Loucy (cell line): ENCODE results near the gene MEFV.

Experiments used
- H2AFZ ChIP-seq: fragments of 200-600 bp; sonication (generic); 2 replicates; pipeline ENCODE4 v1.6.0; 2016; ENCODE audit warnings: antibody characterized with exemption, mild to moderate bottlenecking, low read length, moderate library complexity
- H3F3A ChIP-seq: fragments of 200-600 bp; 2 replicates; pipeline ENCODE4 v1.6.0; 2016; ENCODE audit warnings: antibody characterized with exemption, low read depth, mild to moderate bottlenecking
- H3K27me3 ChIP-seq: fragments of 200-600 bp; sonication (generic); 2 replicates; pipeline ENCODE4 v1.6.1; 2014; ENCODE audit warnings: low read length, mild to moderate bottlenecking; ENCODE audit not compliant: insufficient read depth, poor library complexity, severe bottlenecking
- H3K36me3 ChIP-seq: fragments of 200-600 bp; sonication (generic); 2 replicates; pipeline ENCODE4 v1.6.1; 2016; ENCODE audit warnings: low read length; ENCODE audit not compliant: insufficient read depth
- H3K4me1 ChIP-seq: fragments of 200-600 bp; sonication (generic); 2 replicates; pipeline ENCODE4 v1.5.1; 2014; ENCODE audit warnings: low read length, mild to moderate bottlenecking; ENCODE audit not compliant: insufficient read depth, poor library complexity, severe bottlenecking
- H3K4me2 ChIP-seq: fragments of 200-600 bp; sonication (generic); 2 replicates; pipeline ENCODE4 v1.6.0; 2014; ENCODE audit warnings: antibody characterized with exemption, low read length, low read depth, mild to moderate bottlenecking; ENCODE audit not compliant: poor library complexity, severe bottlenecking
- H3K4me3 ChIP-seq: fragments of 200-600 bp; sonication (generic); 2 replicates; pipeline ENCODE4 v1.5.1; 2014; ENCODE audit warnings: low read length, mild to moderate bottlenecking, mixed read lengths; ENCODE audit not compliant: poor library complexity, severe bottlenecking
- H3K79me2 ChIP-seq: fragments of 200-600 bp; sonication (generic); 2 replicates; pipeline ENCODE4 v1.6.1; 2014; ENCODE audit warnings: low read length; ENCODE audit not compliant: insufficient read depth
- H3K9ac ChIP-seq: fragments of 200-600 bp; sonication (generic); 2 replicates; pipeline ENCODE4 v1.6.0; 2014; ENCODE audit warnings: mild to moderate bottlenecking, low read depth, low read length, moderate library complexity; ENCODE audit not compliant: poor library complexity, severe bottlenecking
- H3K9me2 ChIP-seq: fragments of 200-600 bp; sonication (generic); replicated peaks from 2 replicates; pipeline ENCODE4 v1.6.1; 2016; ENCODE audit warnings: low read depth, low read length, mixed read lengths
- H3K9me3 ChIP-seq: fragments of 200-600 bp; sonication (generic); 2 replicates; pipeline ENCODE4 v1.6.1; 2014; ENCODE audit warnings: mild to moderate bottlenecking, antibody characterized with exemption, low read length, low read depth; ENCODE audit not compliant: insufficient read depth
- H4K20me1 ChIP-seq: fragments of 200-600 bp; sonication (generic); 2 replicates; pipeline ENCODE4 v1.6.0; 2014; ENCODE audit warnings: antibody characterized with exemption, low read length, mild to moderate bottlenecking; ENCODE audit not compliant: insufficient read depth, poor library complexity, severe bottlenecking
- EZH2phosphoT487 ChIP-seq: fragments of 200-600 bp; IDR thresholded peaks from 2 replicates; pipeline ENCODE4 v1.6.1; 2018; ENCODE audit warnings: antibody characterized with exemption, mild to moderate bottlenecking, moderate library complexity, borderline replicate concordance
- TF ChIP-seq, protein P1 (sequence below): fragments of 200-600 bp; sonication (generic); conservative IDR thresholded peaks from 2 replicates; pipeline ENCODE4 v1.5.1; 2014; ENCODE audit warnings: mild to moderate bottlenecking, antibody characterized with exemption, low read length

MEFV gene

DNA sequence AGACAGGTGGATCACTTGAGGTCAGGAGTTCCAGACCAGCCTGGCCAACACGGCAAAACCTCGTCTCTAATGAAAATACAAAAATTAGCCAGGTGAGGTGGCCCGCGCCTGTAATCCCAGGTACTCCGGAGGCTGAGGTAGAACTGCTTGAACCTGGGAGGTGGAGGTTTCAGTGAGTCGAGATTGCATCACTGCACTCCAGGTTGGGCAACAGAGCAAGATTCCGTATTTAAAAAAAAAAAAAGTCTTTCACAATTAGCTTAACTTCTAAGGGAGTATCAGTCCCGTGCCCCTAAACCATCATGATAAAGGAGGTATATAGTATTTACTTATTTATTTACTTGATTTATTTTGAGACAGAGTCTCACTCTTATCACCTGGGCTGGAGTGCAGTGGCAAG is 3.4 kb upstream of the MEFV start:
- no peaks in the 10 kb centered on the region for H3K27me3 ChIP-seq
- H3K4me1 ChIP-seq: no peaks in the 10 kb centered on the region
- no peak overlapping the region for H3K4me2 ChIP-seq
- no peak for TF ChIP-seq EZH2phosphoT487
- TF ChIP-seq, protein P1, sequence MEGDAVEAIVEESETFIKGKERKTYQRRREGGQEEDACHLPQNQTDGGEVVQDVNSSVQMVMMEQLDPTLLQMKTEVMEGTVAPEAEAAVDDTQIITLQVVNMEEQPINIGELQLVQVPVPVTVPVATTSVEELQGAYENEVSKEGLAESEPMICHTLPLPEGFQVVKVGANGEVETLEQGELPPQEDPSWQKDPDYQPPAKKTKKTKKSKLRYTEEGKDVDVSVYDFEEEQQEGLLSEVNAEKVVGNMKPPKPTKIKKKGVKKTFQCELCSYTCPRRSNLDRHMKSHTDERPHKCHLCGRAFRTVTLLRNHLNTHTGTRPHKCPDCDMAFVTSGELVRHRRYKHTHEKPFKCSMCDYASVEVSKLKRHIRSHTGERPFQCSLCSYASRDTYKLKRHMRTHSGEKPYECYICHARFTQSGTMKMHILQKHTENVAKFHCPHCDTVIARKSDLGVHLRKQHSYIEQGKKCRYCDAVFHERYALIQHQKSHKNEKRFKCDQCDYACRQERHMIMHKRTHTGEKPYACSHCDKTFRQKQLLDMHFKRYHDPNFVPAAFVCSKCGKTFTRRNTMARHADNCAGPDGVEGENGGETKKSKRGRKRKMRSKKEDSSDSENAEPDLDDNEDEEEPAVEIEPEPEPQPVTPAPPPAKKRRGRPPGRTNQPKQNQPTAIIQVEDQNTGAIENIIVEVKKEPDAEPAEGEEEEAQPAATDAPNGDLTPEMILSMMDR: no peak
- no peak overlapping the region for H3K9ac ChIP-seq
- H4K20me1 ChIP-seq: no peaks in the 10 kb centered on the region
- H3K4me3 ChIP-seq: no peak overlapping the region
- H3K9me2 ChIP-seq: no peaks in the 10 kb centered on the region
- H3K9me3 ChIP-seq: no peaks in the 10 kb centered on the region
- H2AFZ ChIP-seq: no peak overlapping the region
- no peaks in the 10 kb centered on the region for H3F3A ChIP-seq
- no peaks in the 10 kb centered on the region for H3K36me3 ChIP-seq
- H3K79me2 ChIP-seq: no peaks in the 10 kb centered on the region

DNA sequence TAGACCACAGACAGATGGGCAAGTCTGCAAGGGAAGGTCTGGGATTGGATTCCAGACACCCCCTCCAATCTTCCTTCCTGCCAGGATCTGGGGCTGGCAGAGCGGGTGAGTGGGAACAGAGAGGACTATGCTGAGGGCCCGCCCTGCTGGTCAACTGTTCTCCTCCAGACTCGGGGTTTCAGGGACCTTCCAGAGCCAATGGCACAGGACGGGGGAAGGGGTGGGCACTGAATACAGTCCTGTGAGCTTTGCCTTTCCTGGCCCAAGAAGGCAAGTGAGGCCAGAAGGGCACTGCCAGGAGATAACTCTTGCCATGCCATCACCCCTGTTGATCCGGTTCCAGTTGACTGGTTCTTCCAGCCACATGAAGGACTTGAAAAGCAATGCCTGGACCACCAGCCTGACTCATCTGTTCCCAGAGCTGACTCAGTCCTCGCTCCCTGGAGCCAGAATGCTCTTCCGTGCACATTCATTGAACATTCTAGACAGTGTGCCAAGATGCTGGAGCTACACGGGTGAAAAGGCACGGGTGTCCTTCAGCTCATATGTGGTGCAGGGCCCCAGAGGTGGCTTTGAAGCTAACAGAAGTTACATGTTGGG is 533 bp upstream of the MEFV start:
- Histone ChIP-seq H3K4me2 (no peak overlapping the region), H2AFZ (no peak overlapping the region), H3K9me2 (no peaks in the 10 kb centered on the region), H3K9ac (no peak overlapping the region), H3K4me3 (no peak overlapping the region), H3K4me1 (no peaks in the 10 kb centered on the region), H4K20me1 (no peaks in the 10 kb centered on the region), H3F3A (no peaks in the 10 kb centered on the region), H3K79me2 (no peaks in the 10 kb centered on the region), H3K36me3 (no peaks in the 10 kb centered on the region), H3K27me3 (no peaks in the 10 kb centered on the region), H3K9me3 (no peaks in the 10 kb centered on the region)
- no peak for TF ChIP-seq EZH2phosphoT487
- TF ChIP-seq, protein P1: no peak

DNA sequence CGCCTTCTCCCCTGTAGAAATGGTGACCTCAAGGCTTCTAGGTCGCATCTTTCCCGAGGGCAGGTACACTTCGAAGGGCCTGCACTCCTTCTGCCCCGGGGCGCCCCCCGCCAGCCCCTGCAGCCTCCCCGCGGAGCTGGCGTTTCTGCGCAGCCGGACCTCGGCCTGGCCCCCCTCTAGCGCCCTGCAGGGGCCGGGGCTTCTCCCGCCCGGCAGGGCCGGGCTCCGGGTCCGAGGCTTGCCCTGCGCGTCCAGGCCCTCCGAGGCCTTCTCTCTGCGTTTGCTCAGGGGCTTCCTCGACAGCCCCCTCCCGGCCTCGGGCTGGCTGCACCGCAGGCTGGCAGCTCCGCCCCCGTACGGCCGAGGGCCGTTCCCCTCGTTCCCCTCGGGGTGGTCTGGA is 2.1 kb downstream of the MEFV start:
- no peaks in the 10 kb centered on the region for H3K36me3 ChIP-seq
- H2AFZ ChIP-seq: no peak overlapping the region
- H3K4me3 ChIP-seq: no peak overlapping the region
- no peaks in the 10 kb centered on the region for H4K20me1 ChIP-seq
- H3K9me2 ChIP-seq: no peaks in the 10 kb centered on the region
- H3K4me1 ChIP-seq: no peaks in the 10 kb centered on the region
- H3K4me2 ChIP-seq: no peak overlapping the region
- H3K9ac ChIP-seq: no peak overlapping the region
- H3K9me3 ChIP-seq: no peaks in the 10 kb centered on the region
- H3F3A ChIP-seq: no peaks in the 10 kb centered on the region
- no peaks in the 10 kb centered on the region for H3K27me3 ChIP-seq
- no peaks in the 10 kb centered on the region for H3K79me2 ChIP-seq
- no peak for TF ChIP-seq EZH2phosphoT487

DNA sequence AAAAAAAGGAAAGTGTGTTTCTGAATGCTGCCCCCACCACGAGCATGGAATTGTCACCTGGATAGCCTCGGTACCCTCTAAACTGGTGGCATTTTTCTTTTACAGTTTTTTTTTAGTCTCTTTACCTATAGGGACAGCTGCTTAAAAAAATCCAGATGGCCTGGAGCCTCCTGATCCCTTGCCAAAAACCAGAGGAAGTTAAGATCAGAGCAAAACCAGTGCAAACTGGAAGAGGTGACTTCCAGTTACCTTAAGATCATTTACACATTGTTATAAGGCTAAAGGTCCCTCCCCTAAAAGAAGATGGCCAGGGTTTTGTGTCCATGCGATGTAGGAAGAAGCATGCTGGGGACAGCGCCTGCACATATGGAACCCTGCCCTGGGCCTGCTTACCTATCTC is 3.5 kb downstream of the MEFV start:
- Histone ChIP-seq H3K9ac (no peak overlapping the region), H3K36me3 (no peaks in the 10 kb centered on the region), H3K9me2 (no peaks in the 10 kb centered on the region), H3K27me3 (no peaks in the 10 kb centered on the region), H3F3A (no peaks in the 10 kb centered on the region), H3K4me3 (no peak overlapping the region), H3K9me3 (no peaks in the 10 kb centered on the region), H3K79me2 (no peaks in the 10 kb centered on the region), H2AFZ (no peak overlapping the region), H4K20me1 (no peaks in the 10 kb centered on the region), H3K4me1 (no peaks in the 10 kb centered on the region), H3K4me2 (no peak overlapping the region)
- TF ChIP-seq, protein P1: no peak
- no peak for TF ChIP-seq EZH2phosphoT487
